Kidney epithelial cell (primary cell): ENCODE data around the gene EFR3B. TPM values are rescaled to one million over a fixed set of nuclear protein-coding genes. Genes with fewer than 3 reads are reported as not detected.
"Not testable (repeated sequence)": the region's sequence is repeated elsewhere in the genome, so short reads cannot be mapped to it uniquely, and the experiment has no call there.

ENCODE experiments used
- DNase-seq: peaks from one replicate; pipeline ENCODE4 v3.0.0-alpha.2; 2010; ENCODE audit warnings: low read depth
- H3K27me3 ChIP-seq: 2 replicates; pipeline ENCODE4 v1.6.0; 2011; ENCODE audit warnings: low read length; ENCODE audit not compliant: control insufficient read depth, insufficient read depth
- H3K36me3 ChIP-seq: 2 replicates; pipeline ENCODE4 v1.5.1; 2011; ENCODE audit warnings: low read length; ENCODE audit not compliant: control insufficient read depth, insufficient read depth
- H3K4me3 ChIP-seq: 2 replicates; pipeline ENCODE4 v1.5.1; 2011; ENCODE audit warnings: low read depth, mild to moderate bottlenecking, control low read depth, low read length
- total RNA-seq: library from RNA; depleted of rRNA; stranded (reverse); fragments of >200 nt; gene quantifications from 2 replicates; pipeline ENCODE4 v1.2.3, GENCODE V29; 2015
- TF ChIP-seq, protein P1 (sequence below): IDR thresholded peaks from 2 replicates; pipeline ENCODE4 v1.5.1; 2011; ENCODE audit warnings: mild to moderate bottlenecking, moderate library complexity, low read length, control low read depth, inconsistent platforms; ENCODE audit not compliant: insufficient read depth, poor library complexity, severe bottlenecking

Gene EFR3B
- total RNA-seq, 1 donor from 2014 or later: 2.3 TPM

DNA sequence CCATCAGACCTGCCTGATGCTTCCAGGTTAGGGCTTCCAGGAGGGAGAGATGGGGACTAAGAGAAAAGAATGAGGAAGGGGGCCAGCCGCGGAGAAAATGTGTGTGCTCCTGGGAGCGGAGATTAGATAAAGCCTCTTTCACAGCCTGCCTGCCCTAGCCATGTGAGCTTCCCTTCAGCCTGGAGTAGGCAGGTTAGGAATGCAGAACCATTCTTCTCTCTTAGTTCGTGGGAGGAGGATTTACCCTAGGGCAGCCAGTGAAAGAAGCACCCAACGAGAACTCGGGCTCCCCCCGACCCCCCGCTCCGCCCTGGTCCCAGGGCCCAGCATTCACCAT is 90.4 kb downstream of the EFR3B start:
- H3K4me3 ChIP-seq: no peak overlapping the region
- H3K27me3 ChIP-seq: peaks cover 28% of the 10 kb centered on the region
- TF ChIP-seq, protein P1, sequence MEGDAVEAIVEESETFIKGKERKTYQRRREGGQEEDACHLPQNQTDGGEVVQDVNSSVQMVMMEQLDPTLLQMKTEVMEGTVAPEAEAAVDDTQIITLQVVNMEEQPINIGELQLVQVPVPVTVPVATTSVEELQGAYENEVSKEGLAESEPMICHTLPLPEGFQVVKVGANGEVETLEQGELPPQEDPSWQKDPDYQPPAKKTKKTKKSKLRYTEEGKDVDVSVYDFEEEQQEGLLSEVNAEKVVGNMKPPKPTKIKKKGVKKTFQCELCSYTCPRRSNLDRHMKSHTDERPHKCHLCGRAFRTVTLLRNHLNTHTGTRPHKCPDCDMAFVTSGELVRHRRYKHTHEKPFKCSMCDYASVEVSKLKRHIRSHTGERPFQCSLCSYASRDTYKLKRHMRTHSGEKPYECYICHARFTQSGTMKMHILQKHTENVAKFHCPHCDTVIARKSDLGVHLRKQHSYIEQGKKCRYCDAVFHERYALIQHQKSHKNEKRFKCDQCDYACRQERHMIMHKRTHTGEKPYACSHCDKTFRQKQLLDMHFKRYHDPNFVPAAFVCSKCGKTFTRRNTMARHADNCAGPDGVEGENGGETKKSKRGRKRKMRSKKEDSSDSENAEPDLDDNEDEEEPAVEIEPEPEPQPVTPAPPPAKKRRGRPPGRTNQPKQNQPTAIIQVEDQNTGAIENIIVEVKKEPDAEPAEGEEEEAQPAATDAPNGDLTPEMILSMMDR: no peak
- no peaks in the 10 kb centered on the region for H3K36me3 ChIP-seq
- no peak for DNase-seq

DNA sequence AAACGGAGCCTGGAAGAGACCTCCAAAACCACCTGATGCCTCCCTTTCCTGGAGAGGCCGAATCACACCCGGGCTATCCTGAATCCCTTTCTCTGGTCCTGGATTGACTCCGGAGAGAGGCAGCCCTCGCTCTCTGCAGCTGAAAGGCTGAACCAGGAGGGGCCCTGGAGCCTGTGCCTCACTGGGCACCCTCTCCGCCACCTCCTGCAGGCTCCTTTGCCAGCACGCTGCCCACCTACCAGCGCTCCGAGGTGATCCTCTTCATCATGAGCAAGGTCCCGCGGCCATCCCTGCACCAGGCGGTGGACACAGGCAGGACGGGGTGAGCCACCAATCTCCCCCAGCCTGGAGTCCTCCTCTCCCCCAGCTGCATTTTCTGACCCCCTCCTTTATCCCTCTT is 90.8 kb downstream of the EFR3B start:
- no peak for DNase-seq
- Histone ChIP-seq H3K36me3 (no peaks in the 10 kb centered on the region), H3K4me3 (no peak overlapping the region), H3K27me3 (peaks cover 28% of the 10 kb centered on the region)
- TF ChIP-seq, protein P1: no peak

DNA sequence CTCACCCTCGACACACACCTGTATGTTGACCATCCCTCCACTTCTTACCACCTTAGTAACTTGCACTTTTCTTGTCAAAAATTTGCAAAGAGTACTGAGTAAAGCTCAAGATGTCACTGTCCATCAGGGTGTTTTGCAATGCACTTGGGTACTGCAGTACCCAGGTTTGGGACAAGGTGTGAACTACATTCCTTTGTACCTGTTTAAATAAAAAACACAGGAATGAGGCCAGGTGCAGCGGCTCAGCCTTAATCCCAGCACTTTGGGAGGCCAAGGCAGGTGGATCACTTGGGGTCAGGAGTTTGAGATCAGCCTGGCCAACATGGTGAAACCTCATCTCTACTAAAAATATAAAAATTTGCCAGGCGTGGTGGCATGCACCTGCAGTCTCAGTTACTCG is 98.7 kb downstream of the EFR3B start:
- H3K36me3 ChIP-seq, DNase-seq, H3K4me3 ChIP-seq, H3K27me3 ChIP-seq: not testable (repeated sequence)

DNA sequence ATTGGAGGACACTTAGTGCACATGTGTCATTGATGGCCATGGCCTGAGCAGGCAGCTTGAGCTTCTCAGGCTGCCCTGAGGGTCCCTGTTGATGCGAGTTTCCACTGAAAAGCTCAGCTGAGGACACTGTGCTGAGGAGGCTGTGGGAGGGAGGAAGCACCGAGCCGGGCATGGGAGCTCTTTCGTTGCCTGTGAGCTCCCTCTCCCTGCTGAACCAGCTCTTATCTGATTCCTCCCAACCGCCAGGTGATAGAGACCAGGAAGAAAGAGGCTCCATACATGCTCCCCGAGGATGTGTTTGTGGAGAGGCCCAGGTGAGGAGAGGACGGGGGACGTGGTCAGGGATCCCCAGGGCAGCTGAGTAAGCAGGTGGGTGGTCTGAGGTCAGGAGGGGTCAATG is 99.2 kb downstream of the EFR3B start:
- TF ChIP-seq, protein P1: no peak
- Histone ChIP-seq H3K27me3 (no peaks in the 10 kb centered on the region), H3K36me3 (no peaks in the 10 kb centered on the region)

DNA sequence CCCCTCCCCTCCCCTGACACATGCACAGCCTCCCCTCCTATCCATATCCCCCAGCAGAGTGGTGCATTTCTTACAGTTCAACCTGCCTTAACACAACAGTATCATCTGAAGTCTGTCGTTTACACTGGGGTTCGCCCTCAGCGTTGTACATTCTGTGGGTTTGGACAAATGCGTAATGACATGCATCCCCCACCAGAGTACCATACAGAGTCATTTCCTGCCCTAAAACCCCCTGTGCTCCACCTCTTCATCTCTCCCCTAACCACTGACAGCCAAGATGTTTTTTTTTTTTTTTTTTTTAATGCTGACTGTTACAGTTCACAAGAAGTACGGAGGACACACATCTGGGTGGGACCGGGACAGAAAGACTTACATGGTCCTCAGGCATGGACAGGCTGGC is 103.9 kb downstream of the EFR3B start:
- Histone ChIP-seq H3K36me3 (no peaks in the 10 kb centered on the region), H3K27me3 (no peaks in the 10 kb centered on the region), H3K4me3 (no peak overlapping the region)
- TF ChIP-seq, protein P1: no peak
- no peak for DNase-seq

More for the DNA sequence above, 99.2 kb downstream of the EFR3B start:
- DNase-seq: no peak
- H3K4me3 ChIP-seq: no peak overlapping the region

DNA sequence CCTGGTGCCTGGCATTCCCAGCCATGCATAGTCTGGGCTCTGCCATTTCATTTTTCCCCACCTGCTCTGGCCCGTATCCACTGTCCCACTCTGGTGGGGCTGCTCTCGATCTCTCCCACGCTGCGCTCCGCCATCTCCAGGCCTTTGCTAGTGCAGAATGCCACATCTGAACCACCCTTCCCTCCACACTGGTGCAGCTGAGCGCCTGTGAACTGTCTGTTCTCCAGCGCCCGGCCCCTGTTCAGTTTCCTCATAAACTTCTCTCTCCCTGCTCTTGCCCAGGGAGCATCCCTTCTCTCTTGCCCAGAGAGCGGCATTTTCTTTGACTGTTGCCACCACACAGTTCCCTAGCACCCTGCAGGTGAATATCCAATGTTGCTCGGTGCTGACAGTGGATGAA is 105.0 kb downstream of the EFR3B start:
- TF ChIP-seq, protein P1: no peak
- H3K36me3 ChIP-seq: no peaks in the 10 kb centered on the region
- no peak overlapping the region for H3K4me3 ChIP-seq
- DNase-seq: no peak
- H3K27me3 ChIP-seq: no peaks in the 10 kb centered on the region
